Neural cell (in vitro differentiated cells): Measurements from ENCODE around the gene RGL4.

Source experiments
- CTCF ChIP-seq: fragments of 450-650 bp; IDR thresholded peaks from 2 replicates; pipeline ENCODE4 v1.5.1; 2014; ENCODE audit warnings: antibody characterized with exemption, mild to moderate bottlenecking, moderate library complexity; ENCODE audit not compliant: poor library complexity, severe bottlenecking
- EP300 ChIP-seq: fragments of 450-650 bp; conservative IDR thresholded peaks from 2 replicates; pipeline ENCODE4 v1.6.1; 2014; ENCODE audit warnings: antibody characterized with exemption, mild to moderate bottlenecking, moderate library complexity; ENCODE audit not compliant: poor library complexity, severe bottlenecking
- EZH2 ChIP-seq: fragments of 200-600, 300-800 bp; shearing (Covaris generic), sonication (generic); IDR thresholded peaks from 2 replicates; pipeline ENCODE4 v1.6.1; 2014; ENCODE audit warnings: antibody characterized with exemption, low read length, borderline replicate concordance, mild to moderate bottlenecking; ENCODE audit not compliant: insufficient read depth, poor library complexity, severe bottlenecking
- MXI1 ChIP-seq: fragments of 450-650 bp; conservative IDR thresholded peaks from 2 replicates; pipeline ENCODE4 v1.6.1; 2014; ENCODE audit warnings: antibody characterized with exemption, mild to moderate bottlenecking; ENCODE audit not compliant: poor library complexity, severe bottlenecking
- POLR2AphosphoS5 ChIP-seq: IDR thresholded peaks from 2 replicates; pipeline ENCODE4 v1.6.1; 2012
- RAD21 ChIP-seq: fragments of 450-650 bp; conservative IDR thresholded peaks from 2 replicates; pipeline ENCODE4 v1.6.1; 2014; ENCODE audit warnings: antibody characterized with exemption, mild to moderate bottlenecking, moderate library complexity
- REST ChIP-seq: IDR thresholded peaks from 2 replicates; pipeline ENCODE4 v1.6.1; 2012; ENCODE audit warnings: borderline replicate concordance
- TAF1 ChIP-seq: IDR thresholded peaks from 2 replicates; pipeline ENCODE4 v1.6.1; 2012; ENCODE audit warnings: low read depth

GRCh38 chr22:23722724-23723123 lies 31.9 kb downstream of the RGL4 start:
- no peak for TF ChIP-seq CTCF
- no peak for TF ChIP-seq EZH2
- no peak for TF ChIP-seq RAD21
- TF ChIP-seq MXI1: no peak
- no peak for TF ChIP-seq REST
- TF ChIP-seq TAF1: no peak
- no peak for TF ChIP-seq EP300
- TF ChIP-seq POLR2AphosphoS5: no peak
